ENCODE data around the gene CD9. TPM values are rescaled to one million over a fixed set of nuclear protein-coding genes. Genes with fewer than 3 reads are reported as not detected.

CD9 gene
- total RNA-seq, 1 donor from 2014 or later, result 17.6 TPM

DNA sequence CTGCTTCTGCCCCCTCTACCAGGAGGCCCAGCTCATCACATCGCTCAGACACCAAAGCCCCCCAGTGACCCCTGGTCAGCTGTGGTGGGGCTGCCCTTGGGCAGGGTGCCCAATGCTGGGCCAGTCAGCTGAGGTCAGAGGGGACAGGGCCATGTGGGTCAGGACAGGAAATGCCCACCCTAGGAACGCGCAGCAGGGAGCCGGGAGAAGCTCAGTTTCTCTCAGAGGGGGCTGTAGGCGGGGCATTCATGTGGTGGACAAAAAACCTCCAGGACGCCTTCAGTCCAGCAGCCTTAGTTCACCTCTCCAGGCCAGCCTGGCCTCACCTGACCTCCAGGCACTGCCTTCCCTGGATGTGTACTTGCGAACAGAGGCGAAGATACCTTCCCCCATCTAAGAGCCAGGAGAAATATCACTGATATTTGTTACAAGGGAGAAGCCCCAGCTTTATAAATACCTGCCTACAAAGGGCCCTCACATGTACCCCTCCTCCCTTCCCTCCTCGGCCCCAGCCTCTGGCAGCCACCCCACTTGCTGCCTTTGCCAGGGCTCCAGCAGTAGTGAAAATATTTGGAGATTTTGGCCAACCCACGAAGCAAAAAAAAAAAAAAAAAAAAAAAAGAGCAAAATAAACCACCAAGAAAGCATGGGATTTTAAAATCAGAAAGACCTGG, 68.4 kb downstream of the CD9 start:
- Mint-ChIP-seq H3K4me3 (ENCODE audit: unreplicated experiment) (no peak overlapping the region), H3K4me1 (ENCODE audit: low read depth, unreplicated experiment) (no peaks in the 10 kb centered on the region), H3K9me3 (ENCODE audit: unreplicated experiment) (peaks cover 2% of the 10 kb centered on the region), H3K36me3 (ENCODE audit: unreplicated experiment) (no peaks in the 10 kb centered on the region), H3K27ac (ENCODE audit: unreplicated experiment) (no peak overlapping the region), H3K27me3 (ENCODE audit: unreplicated experiment) (peaks cover 7% of the 10 kb centered on the region)
- no peak for TF ChIP-seq CTCF (IDR thresholded peaks at IDR 0.05; ENCODE audit: partially characterized antibody, unreplicated experiment)
- no peak for DNase-seq

DNA sequence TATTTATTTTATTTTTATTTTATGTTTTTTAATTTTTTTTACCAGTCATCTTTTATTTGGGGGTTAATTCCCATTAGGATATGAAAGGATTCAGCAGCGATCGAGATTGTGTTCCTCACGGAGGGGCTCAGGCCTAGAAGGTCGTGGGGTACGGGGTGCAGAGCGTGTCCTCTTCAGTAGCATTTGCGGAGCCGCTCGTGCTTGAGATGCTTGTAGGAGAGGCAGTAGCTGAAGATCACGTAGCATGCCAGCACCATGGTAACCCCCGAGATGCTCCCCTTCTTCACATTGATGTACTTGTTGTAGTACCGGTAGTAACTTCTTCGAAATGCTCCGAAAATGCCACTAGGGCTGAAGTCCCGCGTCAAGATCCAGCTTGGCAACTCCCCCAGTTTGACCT, 69.8 kb downstream of the CD9 start:
- no peak for TF ChIP-seq CTCF (IDR thresholded peaks at IDR 0.05; ENCODE audit: partially characterized antibody, unreplicated experiment)
- H3K27ac Mint-ChIP-seq (ENCODE audit: unreplicated experiment), result no peak overlapping the region
- H3K27me3 Mint-ChIP-seq (ENCODE audit: unreplicated experiment), result peaks cover 7% of the 10 kb centered on the region
- H3K4me1 Mint-ChIP-seq (ENCODE audit: low read depth, unreplicated experiment), result no peaks in the 10 kb centered on the region
- DNase-seq, result no peak
- H3K9me3 Mint-ChIP-seq (ENCODE audit: unreplicated experiment), result peaks cover 2% of the 10 kb centered on the region
- no peak overlapping the region for H3K4me3 Mint-ChIP-seq (ENCODE audit: unreplicated experiment)
- H3K36me3 Mint-ChIP-seq (ENCODE audit: unreplicated experiment), result no peaks in the 10 kb centered on the region

- Mint-ChIP-seq H3K4me1 (ENCODE audit: low read depth, unreplicated experiment) (no peaks in the 10 kb centered on the region), H3K27me3 (ENCODE audit: unreplicated experiment) (peaks cover 7% of the 10 kb centered on the region), H3K9me3 (ENCODE audit: unreplicated experiment) (peaks cover 2% of the 10 kb centered on the region), H3K4me3 (ENCODE audit: unreplicated experiment) (no peak overlapping the region), H3K36me3 (ENCODE audit: unreplicated experiment) (no peaks in the 10 kb centered on the region), H3K27ac (ENCODE audit: unreplicated experiment) (no peak overlapping the region)
- no peak for DNase-seq
- TF ChIP-seq CTCF (IDR thresholded peaks at IDR 0.05; ENCODE audit: partially characterized antibody, unreplicated experiment), result no peak
Observed at GRCh38 chr12:6271281-6271680, 71.1 kb downstream of the CD9 start.

DNA sequence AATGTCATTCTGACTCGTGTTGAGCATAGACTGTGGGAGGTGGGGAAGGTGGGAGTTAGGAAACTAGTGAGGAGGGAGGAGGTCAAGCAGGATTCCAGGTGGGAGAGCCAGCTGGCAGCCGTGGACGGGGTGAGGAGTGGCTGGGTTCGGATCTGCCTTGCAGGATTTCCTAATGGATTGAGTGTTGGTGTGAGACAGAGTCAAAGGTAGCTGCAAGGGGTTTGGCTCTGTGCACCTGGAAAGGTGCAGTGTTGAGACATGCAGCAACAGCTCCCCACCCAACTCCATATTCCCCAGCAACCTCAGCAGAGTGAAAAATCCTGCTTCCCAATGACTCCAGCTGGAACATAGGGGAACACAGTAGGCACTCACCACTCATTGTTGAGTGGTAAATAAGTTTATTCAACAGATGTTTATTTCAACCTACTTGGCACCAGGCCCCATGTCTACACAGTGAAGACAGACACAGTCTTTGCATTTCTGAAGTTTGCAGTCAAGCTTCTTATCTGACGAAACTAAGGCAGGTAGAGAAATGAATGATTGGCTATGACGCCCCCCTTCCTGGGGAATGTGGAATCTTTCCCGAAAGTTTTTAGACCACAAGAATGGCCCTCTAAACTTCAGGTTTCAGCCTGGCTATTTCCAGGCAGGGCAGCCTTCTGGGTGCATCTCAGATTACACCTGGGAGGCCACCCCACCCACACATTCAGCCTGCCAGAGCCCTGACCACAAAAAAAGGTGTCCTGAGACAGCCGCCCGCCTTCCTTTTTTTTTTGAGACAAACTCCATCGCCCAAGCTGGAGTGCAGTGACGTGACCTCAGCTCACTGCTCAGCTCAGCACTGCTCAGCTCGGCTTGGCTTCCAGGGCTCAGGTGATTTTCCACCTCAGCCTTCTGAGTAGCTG, 72.4 kb downstream of the CD9 start:
- Mint-ChIP-seq H3K36me3 (ENCODE audit: unreplicated experiment) (no peaks in the 10 kb centered on the region), H3K4me3 (ENCODE audit: unreplicated experiment) (no peak overlapping the region), H3K9me3 (ENCODE audit: unreplicated experiment) (peaks cover 2% of the 10 kb centered on the region), H3K27ac (ENCODE audit: unreplicated experiment) (no peak overlapping the region), H3K27me3 (ENCODE audit: unreplicated experiment) (peaks cover 7% of the 10 kb centered on the region), H3K4me1 (ENCODE audit: low read depth, unreplicated experiment) (no peaks in the 10 kb centered on the region)
- TF ChIP-seq CTCF (IDR thresholded peaks at IDR 0.05; ENCODE audit: partially characterized antibody, unreplicated experiment), result no peak
- no peak for DNase-seq

GRCh38 chr12:6273205-6273540, 73.0 kb downstream of the CD9 start:
- no peak for TF ChIP-seq CTCF (IDR thresholded peaks at IDR 0.05; ENCODE audit: partially characterized antibody, unreplicated experiment)
- no peak overlapping the region for H3K4me3 Mint-ChIP-seq (ENCODE audit: unreplicated experiment)
- no peaks in the 10 kb centered on the region for H3K4me1 Mint-ChIP-seq (ENCODE audit: low read depth, unreplicated experiment)
- H3K27me3 Mint-ChIP-seq (ENCODE audit: unreplicated experiment), result peaks cover 7% of the 10 kb centered on the region
- DNase-seq, result no peak
- H3K9me3 Mint-ChIP-seq (ENCODE audit: unreplicated experiment), result peaks cover 2% of the 10 kb centered on the region
- no peaks in the 10 kb centered on the region for H3K36me3 Mint-ChIP-seq (ENCODE audit: unreplicated experiment)
- no peak overlapping the region for H3K27ac Mint-ChIP-seq (ENCODE audit: unreplicated experiment)
